Effector CD4-positive, alpha-beta T cell (primary cell): Measurements from ENCODE around the gene DENND10.
"Not testable (repeated sequence)": the region's sequence is repeated elsewhere in the genome, so short reads cannot be mapped to it uniquely, and the experiment has no call there.

Source experiments
- DNase-seq: peaks from one replicate; pipeline ENCODE4 v3.0.0-alpha.2; 2020

DENND10 gene

GRCh38 chr10:119098576-119098975 is 5.3 kb upstream of the DENND10 start:
- no peak for DNase-seq

GRCh38 chr10:119100434-119101238 is 3.3 kb upstream of the DENND10 start:
- no peak for DNase-seq

- DNase-seq = no peak
Measured at GRCh38 chr10:119101366-119102098, 2.4 kb upstream of the DENND10 start.

GRCh38 chr10:119103241-119103902 is 541 bp upstream of the DENND10 start:
- DNase-seq = no peak

GRCh38 chr10:119104654-119105015 is 722 bp downstream of the DENND10 start:
- DNase-seq = no peak

GRCh38 chr10:119105155-119105554 is 1.2 kb downstream of the DENND10 start:
- DNase-seq = no peak

GRCh38 chr10:119105899-119106298 is 2.0 kb downstream of the DENND10 start:
- DNase-seq = not testable (repeated sequence)

GRCh38 chr10:119107106-119107505 is 3.2 kb downstream of the DENND10 start:
- not testable (repeated sequence) for DNase-seq

GRCh38 chr10:119107771-119108170 is 3.9 kb downstream of the DENND10 start:
- DNase-seq = not testable (repeated sequence)

- no peak for DNase-seq
Measured at GRCh38 chr10:119112056-119112455, 8.1 kb downstream of the DENND10 start.

GRCh38 chr10:119113751-119114732 is 10.1 kb downstream of the DENND10 start:
- no peak for DNase-seq

- DNase-seq = no peak
Measured at GRCh38 chr10:119115926-119116325, 12.0 kb downstream of the DENND10 start.

GRCh38 chr10:119116326-119116951 is 12.5 kb downstream of the DENND10 start:
- no peak for DNase-seq

GRCh38 chr10:119118231-119118630 is 14.3 kb downstream of the DENND10 start:
- DNase-seq = no peak

GRCh38 chr10:119119400-119119799 is 15.5 kb downstream of the DENND10 start:
- no peak for DNase-seq

GRCh38 chr10:119120413-119120867 is 16.5 kb downstream of the DENND10 start:
- DNase-seq = no peak

GRCh38 chr10:119120875-119121274 is 17.0 kb downstream of the DENND10 start:
- no peak for DNase-seq

GRCh38 chr10:119125942-119126341 is 22.0 kb downstream of the DENND10 start:
- DNase-seq = no peak

- no peak for DNase-seq
Measured at GRCh38 chr10:119129721-119130120, 25.8 kb downstream of the DENND10 start.

GRCh38 chr10:119131512-119132240 is 27.8 kb downstream of the DENND10 start:
- DNase-seq = no peak
